CMK (cell line): ENCODE data around the gene PRR33.

ENCODE experiments used
- DNase-seq: peaks from one replicate; pipeline ENCODE4 v3.0.0-alpha.2; 2010; ENCODE audit warnings: low read depth

The PRR33 gene

GRCh38 chr11:1916132-1916985 lies 24.7 kb upstream of the PRR33 start:
- DNase-seq = no peak

- no peak for DNase-seq
These were observed 24.1 kb upstream of the PRR33 start for GRCh38 chr11:1915795-1916131.

GRCh38 chr11:1913271-1914060 lies 21.8 kb upstream of the PRR33 start:
- no peak for DNase-seq

- DNase-seq = no peak
These were observed 20.7 kb upstream of the PRR33 start for GRCh38 chr11:1912289-1912878.

DNA sequence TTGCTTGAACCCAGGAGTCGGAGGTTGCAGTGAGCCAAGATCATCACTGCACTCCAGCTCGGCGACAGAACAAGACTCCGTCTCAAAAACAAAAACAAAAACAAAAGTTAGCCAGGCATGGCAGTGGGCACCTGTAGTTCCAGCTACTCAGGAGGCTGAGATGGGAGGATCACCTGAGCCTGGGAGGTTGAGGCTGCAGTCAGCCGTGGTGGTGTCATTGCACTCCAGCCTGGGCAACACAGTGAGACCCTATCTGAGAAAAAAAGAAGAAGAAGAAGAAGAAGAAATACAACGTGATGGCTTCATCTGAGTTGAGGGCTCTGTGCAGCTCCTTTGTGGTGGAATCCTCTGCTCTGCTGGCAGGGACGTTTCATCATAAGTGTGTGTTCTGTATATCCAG lies 17.8 kb upstream of the PRR33 start:
- no peak for DNase-seq

DNA sequence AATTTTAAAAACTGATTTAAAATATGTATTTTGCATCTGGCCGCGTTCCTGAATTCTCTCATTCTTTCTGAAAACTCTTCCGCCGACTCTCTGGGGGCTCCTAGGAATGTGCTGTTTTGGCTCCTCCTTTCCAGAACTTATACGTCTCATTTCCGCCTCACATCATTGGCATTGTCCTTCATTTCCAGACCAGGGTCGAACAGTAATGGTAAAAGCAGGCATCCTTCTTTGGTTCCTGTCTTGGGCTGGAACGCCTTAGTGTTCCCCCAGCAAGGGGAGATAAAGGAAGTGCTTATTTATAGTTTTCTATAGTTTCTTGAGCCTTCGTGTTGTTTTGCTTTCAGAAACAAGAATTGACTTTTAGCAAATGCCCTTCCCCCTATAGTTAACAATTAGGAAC lies 16.9 kb upstream of the PRR33 start:
- no peak for DNase-seq

- no peak for DNase-seq
These were observed 15.1 kb upstream of the PRR33 start for GRCh38 chr11:1906611-1907423.

DNA sequence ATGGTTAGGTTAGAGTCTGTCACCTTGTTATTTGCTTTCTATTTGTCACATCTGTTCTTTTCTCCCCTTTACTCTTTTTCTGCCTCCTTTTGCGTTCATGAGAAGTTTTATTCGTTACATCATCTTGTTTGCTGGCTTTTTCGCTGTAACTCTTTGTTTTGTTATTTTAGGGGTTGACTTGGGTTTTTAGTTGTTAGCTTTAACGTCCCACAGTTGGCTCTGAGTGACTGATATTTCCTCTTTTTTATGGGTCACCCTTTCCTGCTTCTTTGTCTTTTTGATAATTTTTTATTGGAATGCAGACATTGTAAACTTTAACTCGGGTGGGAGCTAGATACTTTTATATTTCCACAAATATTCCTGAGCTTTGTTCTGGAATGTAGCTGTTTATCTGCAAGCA lies 14.5 kb upstream of the PRR33 start:
- no peak for DNase-seq

DNA sequence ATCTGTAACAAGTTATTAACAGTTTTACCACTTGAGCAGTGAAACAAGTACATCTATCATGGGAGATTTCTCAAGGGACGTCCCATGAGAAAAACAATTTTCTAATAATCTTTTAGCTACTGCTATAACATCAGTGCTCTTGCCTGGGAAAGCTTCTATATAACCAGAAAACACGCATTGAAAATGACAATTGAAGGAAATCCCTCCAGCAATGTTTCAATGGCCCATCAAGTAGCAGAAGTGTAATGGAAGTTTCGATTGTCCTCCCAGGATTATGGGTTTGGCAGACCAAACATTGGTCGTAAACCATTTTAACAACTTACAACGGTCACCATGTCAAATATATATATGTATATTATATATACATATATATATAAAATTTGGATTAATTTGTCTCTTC lies 8.0 kb upstream of the PRR33 start:
- no peak for DNase-seq

- DNase-seq = no peak
These were observed 7.4 kb upstream of the PRR33 start for GRCh38 chr11:1899090-1899489.

DNA sequence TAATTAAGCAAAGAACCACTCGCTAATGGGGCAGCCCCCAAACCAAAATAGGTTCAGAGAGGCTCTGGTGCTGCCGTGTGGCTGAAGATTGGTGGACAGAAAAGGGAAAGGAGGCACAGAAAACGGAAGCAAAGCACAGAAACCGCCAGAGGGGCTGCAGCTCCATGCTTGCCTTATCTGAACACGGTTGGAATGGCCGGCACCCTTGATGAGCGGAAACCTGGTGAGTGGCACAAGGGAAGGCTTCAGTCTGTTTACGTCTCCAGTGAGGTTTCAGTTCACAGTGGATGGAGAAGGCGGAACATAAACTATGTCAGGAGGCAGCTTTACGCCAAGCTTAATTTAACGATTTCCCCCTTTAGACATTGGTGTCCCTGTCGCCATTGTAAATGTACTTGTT lies 5.2 kb upstream of the PRR33 start:
- no peak for DNase-seq

DNA sequence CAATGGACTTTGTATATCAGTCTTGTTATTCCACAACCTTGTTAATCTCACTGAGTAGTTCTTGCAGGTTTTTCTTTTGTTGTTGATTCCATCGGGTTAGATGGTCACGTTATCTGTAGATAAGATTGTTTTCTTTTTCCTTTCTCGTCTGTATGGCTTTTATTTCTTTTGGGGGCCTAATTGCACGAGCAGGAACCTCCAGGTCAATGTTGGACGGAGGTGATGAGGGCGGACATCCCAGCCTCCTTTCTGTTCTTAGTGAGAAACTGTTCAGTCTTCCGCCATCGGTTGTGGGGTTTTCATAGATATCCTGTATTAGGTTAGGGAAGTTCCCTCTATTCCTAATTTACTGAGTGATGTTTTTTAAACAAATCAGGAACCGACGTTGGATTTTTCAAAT lies 4.8 kb upstream of the PRR33 start:
- DNase-seq = no peak

DNA sequence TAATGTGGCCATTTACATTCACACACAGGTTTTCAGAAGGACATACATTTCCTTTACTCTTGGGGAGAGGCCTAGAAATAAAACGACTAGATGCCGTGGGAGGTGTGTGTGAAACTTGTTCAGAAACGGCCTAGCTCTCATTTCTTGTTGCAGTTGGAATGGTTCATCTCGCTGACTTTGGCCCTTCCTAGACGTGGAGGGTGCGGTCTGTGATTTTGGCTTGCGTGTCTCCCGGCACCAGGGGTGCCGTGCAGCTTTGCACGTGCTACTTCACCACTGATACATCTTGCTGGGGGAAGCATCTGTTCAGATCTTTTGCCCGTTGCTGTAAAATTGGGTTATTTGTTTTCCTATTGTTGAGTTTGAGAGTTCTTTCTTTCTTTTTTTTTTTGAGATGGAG lies 3.1 kb upstream of the PRR33 start:
- DNase-seq = no peak

DNA sequence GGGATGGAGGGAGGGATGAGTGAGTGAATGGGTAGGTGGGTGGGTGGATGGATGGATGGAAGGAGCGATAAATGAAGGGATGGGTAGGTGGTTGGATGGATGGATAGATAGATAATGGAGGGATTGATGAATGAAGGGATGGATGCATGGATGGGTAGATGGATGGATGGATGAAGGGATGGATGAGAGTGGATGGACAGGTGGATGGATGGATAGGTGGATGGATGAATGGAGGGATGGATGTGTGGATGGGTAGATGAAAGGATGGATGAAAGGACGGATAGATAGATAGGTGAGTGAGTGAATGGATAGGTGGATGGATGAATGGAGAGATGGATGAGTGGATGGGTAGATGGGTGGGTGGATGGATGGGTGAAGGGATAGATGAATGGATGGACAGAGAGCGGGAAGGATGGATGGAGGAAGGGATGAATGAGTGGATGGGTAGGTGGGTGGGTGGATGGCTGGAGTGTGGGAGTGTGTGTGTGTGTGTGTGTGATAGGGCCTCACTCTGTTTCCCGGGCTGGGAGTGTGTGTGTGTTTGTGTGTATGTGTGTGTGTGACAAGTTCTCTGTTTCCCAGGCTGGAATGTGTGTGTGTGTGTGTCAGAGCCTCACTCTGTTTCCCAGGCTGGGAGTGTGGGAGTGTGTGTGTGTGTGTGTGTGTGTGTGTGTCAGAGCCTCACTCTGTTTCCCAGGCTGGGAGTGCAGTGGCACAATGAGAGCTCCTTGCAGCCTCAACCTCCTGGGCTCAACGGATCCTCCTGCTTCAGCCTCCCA lies 2.1 kb upstream of the PRR33 start:
- DNase-seq = no peak

DNA sequence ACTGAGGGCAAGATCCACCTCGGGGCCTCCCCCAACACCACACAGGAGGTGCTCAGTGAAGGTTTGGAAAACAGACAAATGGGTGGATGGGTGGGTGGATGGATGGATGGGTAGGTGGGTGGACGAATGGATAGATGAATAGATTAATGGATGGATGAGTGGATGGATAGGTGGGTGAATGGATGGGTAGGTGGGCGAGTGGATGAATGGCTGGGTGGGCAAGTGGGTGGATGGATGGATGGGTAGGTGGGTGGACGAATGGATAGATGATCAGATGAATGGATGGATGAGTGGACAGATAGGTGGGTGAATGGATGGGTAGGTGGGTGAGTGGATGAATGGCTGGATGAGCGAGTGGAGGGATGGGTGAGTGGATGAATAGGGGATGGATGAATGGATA lies 863 bp upstream of the PRR33 start:
- no peak for DNase-seq

DNA sequence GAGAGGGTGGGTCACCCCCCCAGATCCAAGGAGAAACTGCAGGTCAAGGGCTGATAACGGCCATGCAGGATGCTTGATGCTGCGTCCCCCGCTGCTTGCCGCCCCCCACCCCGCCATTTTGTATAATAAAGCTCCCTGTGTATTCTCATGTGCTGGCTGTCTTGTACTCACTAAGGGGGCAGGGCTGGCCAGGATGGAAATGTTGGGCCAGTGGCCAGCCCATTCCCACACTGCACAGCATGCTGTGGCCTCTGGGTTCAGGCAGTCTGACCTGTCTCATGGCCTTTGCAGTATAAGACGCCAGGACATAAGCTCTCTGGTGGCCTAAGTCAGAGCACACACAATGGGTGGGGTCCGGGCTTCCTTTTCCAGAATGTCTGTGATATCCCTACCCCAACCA lies 421 bp upstream of the PRR33 start:
- DNase-seq = no peak

GRCh38 chr11:1890856-1891830 lies 552 bp downstream of the PRR33 start:
- no peak for DNase-seq

GRCh38 chr11:1889941-1890855 lies 1.5 kb downstream of the PRR33 start:
- no peak for DNase-seq

DNA sequence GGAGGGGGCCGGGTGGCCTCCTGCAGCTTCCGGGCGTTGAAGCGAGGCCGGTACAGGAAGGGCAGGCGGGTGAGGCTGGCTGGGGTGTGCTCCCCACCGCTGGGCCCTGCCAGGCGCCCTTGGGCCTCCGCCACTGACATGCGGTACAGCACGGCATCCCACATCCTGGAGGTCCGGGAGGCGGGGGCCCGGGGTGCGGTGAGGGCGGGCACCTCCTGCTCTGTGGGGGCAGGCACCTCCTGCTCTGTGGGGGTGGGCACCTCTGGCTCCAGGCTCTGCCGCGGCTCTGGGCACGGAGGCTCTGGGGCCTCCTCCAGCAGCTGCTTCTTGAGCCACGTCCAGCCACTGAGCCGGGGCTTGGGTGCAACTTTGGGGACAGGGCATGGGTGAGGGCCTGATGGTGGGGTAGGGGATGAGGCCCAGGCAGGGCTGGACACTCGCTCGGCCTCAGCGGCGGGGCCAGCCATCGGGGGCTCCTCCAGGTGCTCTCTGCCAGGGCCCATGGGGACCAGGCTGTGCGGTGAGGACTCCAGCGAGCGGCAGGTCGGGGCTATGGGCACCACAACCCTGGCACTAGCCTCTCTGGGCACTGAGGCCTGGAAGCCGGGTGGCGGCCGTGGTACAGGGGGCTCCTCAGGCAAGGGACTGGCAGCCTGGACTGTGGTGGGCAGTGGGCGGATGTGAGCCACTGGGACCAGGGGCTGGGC lies 2.3 kb downstream of the PRR33 start:
- DNase-seq = peak; percentile 68
